Measurements from ENCODE around the gene YWHAG.
A peak's percentile ranks its signal among the peaks of the same experiment; 100 is the strongest.
"Not testable (repeated sequence)": the region's sequence is repeated elsewhere in the genome, so short reads cannot be mapped to it uniquely, and the experiment has no call there.

YWHAG gene

GRCh38 chr7:76377186-76377918 is 18.6 kb upstream of the YWHAG start:
- DNase-seq: no peak

- no peak for DNase-seq
Observed at GRCh38 chr7:76375251-76375650, 16.5 kb upstream of the YWHAG start.

GRCh38 chr7:76372984-76373833 is 14.4 kb upstream of the YWHAG start:
- DNase-seq: no peak

GRCh38 chr7:76371396-76371795 is 12.6 kb upstream of the YWHAG start:
- DNase-seq: no peak

- no peak for DNase-seq
Observed at GRCh38 chr7:76369018-76369417, 10.2 kb upstream of the YWHAG start.

- no peak for DNase-seq
Observed at GRCh38 chr7:76368190-76368589, 9.4 kb upstream of the YWHAG start.

GRCh38 chr7:76364198-76364584 is 5.4 kb upstream of the YWHAG start:
- DNase-seq: no peak

- DNase-seq: not testable (repeated sequence)
Observed at GRCh38 chr7:76363754-76364153, 5.0 kb upstream of the YWHAG start.

- no peak for DNase-seq
Observed at GRCh38 chr7:76359978-76360638, 1.3 kb upstream of the YWHAG start.

GRCh38 chr7:76359111-76359977 is 553 bp upstream of the YWHAG start:
- peak; percentile 98 for DNase-seq

- DNase-seq: peak; percentile 47
Observed at GRCh38 chr7:76358011-76358480, 745 bp downstream of the YWHAG start.

GRCh38 chr7:76357475-76358010 is 1.2 kb downstream of the YWHAG start:
- peak; percentile 47 for DNase-seq

GRCh38 chr7:76356823-76357222 is 2.0 kb downstream of the YWHAG start:
- DNase-seq: peak; percentile 19

- no peak for DNase-seq
Observed at GRCh38 chr7:76356115-76356514, 2.7 kb downstream of the YWHAG start.

GRCh38 chr7:76354981-76355730 is 3.6 kb downstream of the YWHAG start:
- DNase-seq: no peak

- DNase-seq: no peak
Observed at GRCh38 chr7:76354516-76354915, 4.3 kb downstream of the YWHAG start.

- no peak for DNase-seq
Observed at GRCh38 chr7:76353744-76354143, 5.0 kb downstream of the YWHAG start.

GRCh38 chr7:76352193-76352592 is 6.6 kb downstream of the YWHAG start:
- no peak for DNase-seq

- no peak for DNase-seq
Observed at GRCh38 chr7:76351372-76351771, 7.4 kb downstream of the YWHAG start.

GRCh38 chr7:76349313-76349885 is 9.4 kb downstream of the YWHAG start:
- no peak for DNase-seq

- DNase-seq: no peak
Observed at GRCh38 chr7:76347710-76348109, 11.1 kb downstream of the YWHAG start.
